Measurements from ENCODE around the gene PDZRN3.

PDZRN3 gene

GRCh38 chr3:73561494-73561893, 63.2 kb downstream of the PDZRN3 start:
- no peak for DNase-seq (ENCODE audit: extremely low read depth in 1 of 2, low read depth in 1 of 2)

- DNase-seq (ENCODE audit: extremely low read depth in 1 of 2, low read depth in 1 of 2) = no peak
These were observed 65.0 kb downstream of the PDZRN3 start for GRCh38 chr3:73559749-73560148.

- DNase-seq (ENCODE audit: extremely low read depth in 1 of 2, low read depth in 1 of 2) = no peak
These were observed 66.0 kb downstream of the PDZRN3 start for GRCh38 chr3:73558727-73559075.

GRCh38 chr3:73557986-73558726, 66.6 kb downstream of the PDZRN3 start:
- no peak for DNase-seq (ENCODE audit: extremely low read depth in 1 of 2, low read depth in 1 of 2)

- no peak for DNase-seq (ENCODE audit: extremely low read depth in 1 of 2, low read depth in 1 of 2)
These were observed 68.0 kb downstream of the PDZRN3 start for GRCh38 chr3:73556520-73557372.

GRCh38 chr3:73555076-73555475, 69.7 kb downstream of the PDZRN3 start:
- DNase-seq (ENCODE audit: extremely low read depth in 1 of 2, low read depth in 1 of 2) = no peak

- DNase-seq (ENCODE audit: extremely low read depth in 1 of 2, low read depth in 1 of 2) = no peak
These were observed 72.0 kb downstream of the PDZRN3 start for GRCh38 chr3:73552700-73553099.

GRCh38 chr3:73550032-73550431, 74.7 kb downstream of the PDZRN3 start:
- no peak for DNase-seq (ENCODE audit: extremely low read depth in 1 of 2, low read depth in 1 of 2)

GRCh38 chr3:73549051-73549600, 75.6 kb downstream of the PDZRN3 start:
- DNase-seq (ENCODE audit: extremely low read depth in 1 of 2, low read depth in 1 of 2) = no peak

GRCh38 chr3:73548436-73548835, 76.3 kb downstream of the PDZRN3 start:
- DNase-seq (ENCODE audit: extremely low read depth in 1 of 2, low read depth in 1 of 2) = no peak

- DNase-seq (ENCODE audit: extremely low read depth in 1 of 2, low read depth in 1 of 2) = no peak
These were observed 77.1 kb downstream of the PDZRN3 start for GRCh38 chr3:73547427-73548248.

- DNase-seq (ENCODE audit: extremely low read depth in 1 of 2, low read depth in 1 of 2) = no peak
These were observed 77.8 kb downstream of the PDZRN3 start for GRCh38 chr3:73546961-73547360.

GRCh38 chr3:73543412-73543811, 81.3 kb downstream of the PDZRN3 start:
- DNase-seq (ENCODE audit: extremely low read depth in 1 of 2, low read depth in 1 of 2) = no peak

GRCh38 chr3:73542136-73542535, 82.6 kb downstream of the PDZRN3 start:
- no peak for DNase-seq (ENCODE audit: extremely low read depth in 1 of 2, low read depth in 1 of 2)

GRCh38 chr3:73540969-73541740, 83.6 kb downstream of the PDZRN3 start:
- DNase-seq (ENCODE audit: extremely low read depth in 1 of 2, low read depth in 1 of 2) = no peak

GRCh38 chr3:73538486-73538885, 86.3 kb downstream of the PDZRN3 start:
- DNase-seq (ENCODE audit: extremely low read depth in 1 of 2, low read depth in 1 of 2) = no peak

- no peak for DNase-seq (ENCODE audit: extremely low read depth in 1 of 2, low read depth in 1 of 2)
These were observed 87.8 kb downstream of the PDZRN3 start for GRCh38 chr3:73536952-73537351.

- DNase-seq (ENCODE audit: extremely low read depth in 1 of 2, low read depth in 1 of 2) = no peak
These were observed 88.3 kb downstream of the PDZRN3 start for GRCh38 chr3:73536336-73536895.

- no peak for DNase-seq (ENCODE audit: extremely low read depth in 1 of 2, low read depth in 1 of 2)
These were observed 88.8 kb downstream of the PDZRN3 start for GRCh38 chr3:73535931-73536330.

GRCh38 chr3:73535137-73535536, 89.6 kb downstream of the PDZRN3 start:
- no peak for DNase-seq (ENCODE audit: extremely low read depth in 1 of 2, low read depth in 1 of 2)
